Cardiac fibroblast (primary cell): ENCODE data around the gene ELP4.

ENCODE experiments used
- DNase-seq, 2 donors: peaks; one replicate each; pipeline versions ENCODE4 v3.0.0 to v3.0.0-alpha.2; 2010; ENCODE audit warnings: low read depth in 2 of 2
- H3K4me3 ChIP-seq, 2 donors: replicated peaks in 1 of 2; 1 replicate in 1 of 2; 2 replicates in 1 of 2; pipeline ENCODE4 v1.5.1; 2011; ENCODE audit warnings: low read depth in 2 of 2, low read length in 2 of 2, mild to moderate bottlenecking in 2 of 2, moderate library complexity in 1 of 2
- TF ChIP-seq, protein P1 (sequence below): IDR thresholded peaks from one replicate; pipeline ENCODE4 v1.5.1; 2011; ENCODE audit warnings: low read depth, mild to moderate bottlenecking, low read length, inconsistent platforms

ELP4 gene

DNA sequence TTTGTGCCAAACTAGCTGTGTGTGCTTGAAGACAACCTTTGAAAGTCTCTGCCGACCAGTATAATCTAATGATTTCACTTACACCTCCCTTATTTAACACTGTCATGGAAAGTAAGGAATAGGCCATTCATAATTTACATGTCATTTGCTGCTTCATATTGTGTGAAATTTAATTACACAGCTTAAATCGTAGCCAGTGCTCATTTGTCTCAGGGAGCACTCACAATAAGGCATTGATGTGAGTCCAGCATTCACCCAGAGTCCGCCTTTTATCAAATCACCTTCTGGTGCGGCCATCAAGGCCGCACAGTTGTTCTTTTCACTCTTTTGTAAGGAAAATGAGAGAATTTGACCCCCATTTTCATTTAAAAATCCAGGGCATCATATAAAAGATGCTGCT, 254.7 kb downstream of the ELP4 start:
- no peak overlapping the region for H3K4me3 ChIP-seq
- TF ChIP-seq, protein P1, sequence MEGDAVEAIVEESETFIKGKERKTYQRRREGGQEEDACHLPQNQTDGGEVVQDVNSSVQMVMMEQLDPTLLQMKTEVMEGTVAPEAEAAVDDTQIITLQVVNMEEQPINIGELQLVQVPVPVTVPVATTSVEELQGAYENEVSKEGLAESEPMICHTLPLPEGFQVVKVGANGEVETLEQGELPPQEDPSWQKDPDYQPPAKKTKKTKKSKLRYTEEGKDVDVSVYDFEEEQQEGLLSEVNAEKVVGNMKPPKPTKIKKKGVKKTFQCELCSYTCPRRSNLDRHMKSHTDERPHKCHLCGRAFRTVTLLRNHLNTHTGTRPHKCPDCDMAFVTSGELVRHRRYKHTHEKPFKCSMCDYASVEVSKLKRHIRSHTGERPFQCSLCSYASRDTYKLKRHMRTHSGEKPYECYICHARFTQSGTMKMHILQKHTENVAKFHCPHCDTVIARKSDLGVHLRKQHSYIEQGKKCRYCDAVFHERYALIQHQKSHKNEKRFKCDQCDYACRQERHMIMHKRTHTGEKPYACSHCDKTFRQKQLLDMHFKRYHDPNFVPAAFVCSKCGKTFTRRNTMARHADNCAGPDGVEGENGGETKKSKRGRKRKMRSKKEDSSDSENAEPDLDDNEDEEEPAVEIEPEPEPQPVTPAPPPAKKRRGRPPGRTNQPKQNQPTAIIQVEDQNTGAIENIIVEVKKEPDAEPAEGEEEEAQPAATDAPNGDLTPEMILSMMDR: no peak
- DNase-seq: no peak

DNA sequence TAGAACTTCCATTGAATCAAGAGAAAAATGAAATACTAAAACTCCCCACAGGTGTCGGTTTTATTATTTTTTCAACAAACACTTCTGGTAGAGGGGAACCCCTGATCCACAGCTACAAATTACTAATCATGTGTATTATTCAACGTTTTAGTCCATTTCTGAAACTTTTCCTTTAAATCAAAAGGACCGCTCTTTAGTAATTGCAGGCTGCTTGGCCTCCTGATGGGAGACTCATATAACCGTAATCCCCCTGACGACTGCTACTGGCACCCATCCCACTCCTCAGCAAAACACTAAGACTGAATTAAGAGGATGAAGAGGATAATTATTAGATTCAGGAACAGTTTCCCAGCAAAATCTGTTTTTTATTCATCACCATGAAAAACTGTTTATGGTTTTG, 255.2 kb downstream of the ELP4 start:
- no peak for DNase-seq
- no peak overlapping the region for H3K4me3 ChIP-seq
- TF ChIP-seq, protein P1: no peak

DNA sequence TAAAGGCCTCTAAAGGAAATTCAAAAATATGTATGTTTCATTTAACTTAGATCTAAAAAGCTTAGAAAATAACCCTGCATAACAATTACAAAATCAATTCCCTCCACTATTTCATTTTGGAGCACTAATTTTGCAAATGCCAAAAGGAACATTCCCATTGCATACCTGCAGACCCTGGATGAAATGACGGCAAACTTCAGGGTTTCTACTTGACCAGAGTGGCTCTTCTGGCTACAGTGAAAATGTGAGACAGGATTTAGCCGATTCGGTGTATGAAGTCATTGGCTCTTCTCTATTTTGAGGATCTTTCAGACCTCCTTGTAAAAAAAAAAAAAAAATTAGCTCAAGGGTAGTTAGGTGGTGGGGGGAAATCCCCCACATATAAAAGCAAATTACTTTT, 257.5 kb downstream of the ELP4 start:
- TF ChIP-seq, protein P1: no peak
- H3K4me3 ChIP-seq: no peak overlapping the region
- DNase-seq: no peak

DNA sequence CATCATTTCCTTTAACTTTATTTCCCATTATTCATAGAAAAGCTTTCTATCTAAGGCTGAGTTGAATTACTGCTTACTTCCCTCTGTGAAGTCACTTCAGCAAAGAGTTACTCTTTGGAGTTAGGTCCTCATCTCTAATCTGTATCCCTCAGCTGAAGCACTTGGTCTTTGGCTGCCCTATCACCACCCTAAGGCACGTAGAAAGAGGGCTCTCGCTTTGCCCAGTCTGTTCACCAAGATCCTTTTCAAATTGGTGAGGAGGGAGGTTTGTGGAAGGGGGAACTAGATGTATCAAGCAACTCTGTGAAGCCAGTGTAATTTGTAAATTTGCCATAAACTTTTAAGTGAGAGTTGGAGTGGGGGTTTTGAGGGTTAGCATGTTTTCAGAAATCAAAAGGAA, 258.1 kb downstream of the ELP4 start:
- TF ChIP-seq, protein P1: no peak
- no peak for DNase-seq
- H3K4me3 ChIP-seq: no peak overlapping the region

DNA sequence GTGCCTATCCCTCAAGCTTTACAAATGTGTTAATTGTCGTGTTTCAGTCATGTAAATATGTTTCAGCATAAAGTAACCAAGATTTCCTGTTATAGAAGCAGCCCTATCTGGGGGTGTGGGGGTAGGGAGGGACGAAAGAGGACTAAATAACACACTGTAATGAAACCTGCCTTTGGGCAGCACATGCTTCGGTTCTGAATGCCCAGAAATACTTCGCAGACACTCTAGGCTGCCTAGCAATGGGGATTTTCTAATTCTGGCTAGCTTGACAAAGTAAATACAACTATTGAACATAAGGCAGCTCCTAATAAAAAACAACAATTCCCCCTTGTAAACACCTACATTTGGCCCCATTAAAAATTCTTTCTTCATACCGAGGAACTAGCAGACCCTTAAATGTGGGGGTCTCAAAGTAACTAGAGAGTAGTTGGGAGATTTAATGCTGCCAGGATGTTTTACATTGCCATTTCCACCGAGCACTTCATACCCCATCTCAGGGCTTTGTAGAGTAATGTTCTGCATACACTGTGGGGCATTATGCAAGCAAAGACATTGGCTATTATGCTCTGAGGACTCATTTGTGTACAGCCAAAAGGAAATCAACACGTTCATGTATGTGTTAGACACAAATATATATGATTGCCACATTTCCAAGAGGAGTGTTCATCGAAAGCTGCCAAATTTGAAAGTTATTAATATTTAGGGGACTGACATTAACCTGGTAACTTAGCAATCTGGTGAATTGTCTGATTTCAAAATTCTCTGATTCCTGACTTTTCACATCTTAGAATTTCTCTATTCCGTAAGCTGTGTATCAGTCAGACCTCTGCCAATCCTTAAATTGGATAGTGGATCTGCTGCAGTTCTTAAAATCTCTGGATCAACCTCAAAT, 259.4 kb downstream of the ELP4 start:
- no peak for DNase-seq
- H3K4me3 ChIP-seq: no peak overlapping the region
- TF ChIP-seq, protein P1: no peak

DNA sequence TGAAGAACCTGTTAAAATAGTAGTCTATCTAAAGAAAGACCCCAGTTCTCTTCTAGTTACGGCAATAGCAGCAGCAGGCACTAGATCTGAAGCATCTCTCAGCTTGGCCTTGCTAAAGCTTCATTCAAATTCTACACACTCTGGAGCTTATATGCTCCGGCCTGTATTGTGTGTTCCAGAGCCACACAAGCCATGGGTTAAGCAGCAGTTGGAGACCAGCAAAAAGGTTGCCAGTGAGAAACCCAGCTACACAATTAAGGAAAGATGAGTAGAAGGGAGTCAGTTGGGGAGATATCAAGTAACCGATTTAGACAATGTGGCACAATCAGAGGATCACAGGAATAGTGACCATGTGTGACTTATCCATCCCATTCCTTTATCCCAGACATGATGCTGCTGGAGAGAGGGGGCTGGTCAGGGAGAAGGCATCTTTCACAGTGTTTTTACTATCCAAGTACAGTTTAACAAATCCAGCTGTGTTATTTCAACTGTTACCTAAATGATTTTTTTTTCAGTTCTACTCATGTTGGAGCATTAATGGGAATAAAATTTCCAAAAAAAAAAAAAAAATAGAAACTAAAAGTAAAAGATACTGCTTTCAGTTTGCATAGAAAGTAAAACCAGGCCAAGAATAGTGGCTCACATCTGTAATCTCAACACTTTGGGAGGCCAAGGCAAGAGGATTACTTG, 260.6 kb downstream of the ELP4 start:
- no peak for DNase-seq
- TF ChIP-seq, protein P1: no peak
- H3K4me3 ChIP-seq: no peak overlapping the region
